ENCODE measurements around the gene RABEP1.
"Not testable (repeated sequence)": the region's sequence is repeated elsewhere in the genome, so short reads cannot be mapped to it uniquely, and the experiment has no call there.

Gene RABEP1

GRCh38 chr17:5422505-5422904, 140.4 kb downstream of the RABEP1 start:
- no peak for DNase-seq

DNA sequence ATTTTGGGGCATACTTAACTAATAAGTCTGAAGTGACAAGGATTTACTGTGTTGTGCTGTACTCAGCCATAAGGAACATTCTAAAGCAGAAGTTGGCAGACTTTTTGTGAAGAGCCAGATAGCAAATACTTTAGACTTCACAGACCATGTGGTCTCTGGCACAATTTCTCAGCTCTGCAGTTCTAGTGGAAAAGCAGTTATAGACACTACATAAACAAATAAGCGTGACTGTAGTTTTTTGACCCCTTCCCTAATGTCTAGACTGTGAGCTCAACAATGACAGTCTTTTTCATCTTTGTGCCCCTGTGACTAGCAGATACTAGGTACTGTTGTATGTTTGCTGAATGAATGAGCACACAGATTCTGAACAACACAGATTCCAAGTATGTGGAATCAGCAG, 142.8 kb downstream of the RABEP1 start:
- DNase-seq, result no peak

- no peak for DNase-seq
Observed at GRCh38 chr17:5425826-5426225, 143.7 kb downstream of the RABEP1 start.

DNA sequence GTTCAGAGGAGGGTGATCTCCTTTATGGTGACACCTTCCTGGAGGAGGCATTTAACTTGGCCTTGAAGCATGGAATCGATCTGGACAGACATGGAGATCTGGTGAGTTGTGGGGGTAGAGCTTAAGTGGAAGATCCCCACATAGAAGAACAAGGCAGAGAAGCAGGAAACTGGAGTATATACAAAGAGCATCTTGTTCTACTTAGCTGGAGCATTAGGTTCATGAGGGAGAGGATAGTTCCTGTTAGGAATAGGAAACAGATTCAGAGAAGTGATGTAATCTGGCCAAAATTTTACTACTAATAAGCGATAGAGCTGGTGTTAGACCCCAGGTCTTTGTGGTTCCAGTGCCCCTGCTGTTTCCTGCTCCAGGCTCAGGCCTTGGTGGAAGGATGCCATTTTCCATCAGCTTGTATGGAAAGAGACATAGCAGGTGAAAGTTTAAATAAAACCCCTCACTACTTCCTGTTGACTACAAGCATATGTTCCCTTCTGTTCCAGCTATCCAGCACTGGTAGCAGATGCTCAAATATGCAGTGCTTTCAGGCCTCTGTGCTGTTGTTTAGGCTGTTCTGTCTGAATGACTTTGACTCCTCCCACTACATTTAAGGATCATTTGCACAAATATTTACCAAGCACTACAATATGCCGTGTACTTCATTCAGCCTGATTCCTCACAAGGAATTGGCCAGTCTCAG, 147.3 kb downstream of the RABEP1 start:
- DNase-seq, result no peak

GRCh38 chr17:5430413-5430999, 148.4 kb downstream of the RABEP1 start:
- no peak for DNase-seq

- not testable (repeated sequence) for DNase-seq
Observed at GRCh38 chr17:5431234-5431633, 149.2 kb downstream of the RABEP1 start.

DNA sequence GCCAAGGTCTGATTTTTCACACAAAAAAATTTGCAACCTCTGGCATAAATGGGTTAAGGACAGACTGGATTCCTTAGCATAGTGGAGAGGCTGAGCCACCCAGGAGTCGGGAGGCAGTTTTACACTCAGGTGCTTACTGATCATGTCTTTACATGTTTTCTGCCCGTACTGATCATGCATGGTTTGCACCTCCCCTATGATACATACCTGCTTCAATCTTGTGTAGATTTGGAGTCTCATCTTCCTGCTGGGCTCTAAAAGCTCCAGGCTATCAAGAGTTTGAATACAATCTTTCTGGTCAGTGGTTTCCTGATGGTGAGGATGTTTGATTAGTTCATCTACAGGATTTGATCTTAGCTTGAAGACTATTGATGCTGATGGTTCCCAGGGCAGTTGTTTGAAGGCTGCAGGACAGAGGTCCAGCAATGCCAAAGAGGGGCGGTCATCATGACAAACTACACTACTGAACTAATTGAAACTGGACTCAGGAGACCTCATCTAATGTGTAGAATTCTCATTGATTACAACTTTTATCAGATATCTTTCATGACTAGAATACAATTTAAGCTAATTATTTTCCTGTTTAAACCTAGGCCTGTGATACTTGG, 150.0 kb downstream of the RABEP1 start:
- no peak for DNase-seq

DNA sequence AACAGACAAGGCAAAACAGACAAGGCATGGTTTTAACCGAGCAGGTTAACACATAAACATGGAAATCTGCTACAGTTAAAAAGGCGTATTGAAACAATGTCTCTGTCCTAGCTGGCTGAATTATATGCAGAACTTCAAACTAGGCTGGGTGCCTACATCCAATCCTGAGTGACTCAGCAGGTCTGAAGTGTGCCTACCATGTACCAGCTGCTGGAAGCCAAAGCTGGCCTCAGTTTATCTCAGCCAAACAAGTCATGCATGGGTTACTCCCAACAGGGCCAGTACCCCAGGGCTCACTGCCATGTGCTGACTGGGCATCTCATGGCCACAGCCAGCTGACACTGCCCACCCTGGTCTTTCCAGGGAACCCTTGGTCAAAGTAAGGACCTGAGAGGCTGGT, 152.9 kb downstream of the RABEP1 start:
- no peak for DNase-seq
